ENCODE results near the gene CTXN2. TPM values are rescaled to one million over a fixed set of nuclear protein-coding genes. Genes with fewer than 3 reads are reported as not detected.

CTXN2 gene
- total and polyA plus RNA-seq, 2 of the 13 experiments (the other 11 are each of a cell fraction or from before 2014, with no cell fraction given), result not detected

- TF ChIP-seq ZNF501 (CRISPR knock-in tag; IDR thresholded peaks at IDR 0.05), result no peak
- TF ChIP-seq ZNF264 (CRISPR knock-in tag; IDR thresholded peaks at IDR 0.05), result no peak
- TF ChIP-seq ZSCAN21 (CRISPR knock-in tag; IDR thresholded peaks at IDR 0.05; ENCODE audit: borderline replicate concordance), result no peak
- TF ChIP-seq ZNF792 (CRISPR knock-in tag; IDR thresholded peaks at IDR 0.05), result no peak
- TF ChIP-seq LCORL (IDR thresholded peaks at IDR 0.05), result no peak
- TF ChIP-seq LCORL (CRISPR knock-in tag; IDR thresholded peaks at IDR 0.05), result no peak
- no peak for TF ChIP-seq FLYWCH1 (CRISPR knock-in tag; IDR thresholded peaks at IDR 0.05)
- no peak for TF ChIP-seq NKX3-1 (CRISPR knock-in tag; IDR thresholded peaks at IDR 0.05)
- no peak for TF ChIP-seq CAMTA2 (CRISPR knock-in tag; IDR thresholded peaks at IDR 0.05; ENCODE audit: borderline replicate concordance)
- TF ChIP-seq ZNF136 (CRISPR knock-in tag; IDR thresholded peaks at IDR 0.05; ENCODE audit: low read depth), result no peak
- no peak for TF ChIP-seq MYNN (CRISPR knock-in tag; IDR thresholded peaks at IDR 0.05; ENCODE audit: low read depth)
Observed at GRCh38 chr15:48186271-48186670, 5.2 kb upstream of the CTXN2 start (continued).

GRCh38 chr15:48190932-48191573, 412 bp upstream of the CTXN2 start:
- WGBS (ENCODE audit: low lambda C conversion rate), result 39% methylated on average over 15 of the region's 15 CpGs
- ATAC-seq, result peak; percentile 56; the same call in 1 of the 3 replicates
- Histone ChIP-seq H3K4me2 (ENCODE audit: low read depth, low read length) (no peak overlapping the region), H3K79me2 (ENCODE audit: insufficient read depth, low read length) (no peaks in the 10 kb centered on the region), H3K27ac (ENCODE audit: extremely low read length, insufficient read depth, low read length) (no peak overlapping the region), H3K36me3 (replicated peaks in 1 of 2; ENCODE audit: control insufficient read depth in 1 of 2, insufficient read depth in 2 of 2, low read length in 2 of 2) (no peaks in the 10 kb centered on the region), H3K9ac (ENCODE audit: insufficient read depth, low read depth, low read length) (no peak overlapping the region), H3K9me3 (ENCODE audit: low read length) (no peaks in the 10 kb centered on the region), H3K4me1 (ENCODE audit: insufficient read depth, low read length) (no peaks in the 10 kb centered on the region), H2AFZ (ENCODE audit: low read length) (no peak overlapping the region), H3K27me3 (ENCODE audit: control insufficient read depth in 1 of 2, insufficient read depth in 2 of 2, low read length in 2 of 2) (no peaks in the 10 kb centered on the region; a peak in 1 of 5 replicates), H3K4me3 (replicated peaks in 1 of 3; ENCODE audit: insufficient read depth in 1 of 3, low read depth in 2 of 3, low read length in 3 of 3) (no peak overlapping the region), H4K20me1 (ENCODE audit: insufficient read depth, low read length) (no peaks in the 10 kb centered on the region)
- POLR2A ChIA-PET, result no interaction called here
- FAIRE-seq, result no peak
- peak; percentile 30 for DNase-seq (ENCODE audit: low spot score)
- BruUV-seq (replicated peaks), result no TSS peak
- intact Hi-C loops (cut with micrococcal nuclease; ENCODE audit: unreplicated experiment), result no loop called here
- CTCF ChIA-PET (ENCODE audit: low intra/inter-chr PET ratio, low total read pairs), result no interaction called here
- in situ Hi-C loops (cut with HindIII; ENCODE audit: extremely low pct_ligation_motif_present, low pct_unique_long_range_greater_than_20kb), result no loop called here
- TF ChIP-seq ZNF460 (CRISPR knock-in tag; IDR thresholded peaks at IDR 0.05; ENCODE audit: borderline replicate concordance), result no peak
- no peak for TF ChIP-seq HNRNPUL1 (IDR thresholded peaks at IDR 0.05; ENCODE audit: low read depth, low read length)
- TF ChIP-seq ATF7 (IDR thresholded peaks at IDR 0.05), result no peak
- TF ChIP-seq ATF7 (CRISPR knock-in tag; IDR thresholded peaks at IDR 0.05), result no peak
- no peak for TF ChIP-seq ZNF34 (CRISPR knock-in tag; IDR thresholded peaks at IDR 0.05; ENCODE audit: borderline replicate concordance)
- TF ChIP-seq ZNF569 (CRISPR knock-in tag; IDR thresholded peaks at IDR 0.05; ENCODE audit: borderline replicate concordance), result no peak
- TF ChIP-seq ETS1 (CRISPR knock-in tag; IDR thresholded peaks at IDR 0.05), result no peak
- no peak for TF ChIP-seq SNAPC5 (CRISPR knock-in tag; IDR thresholded peaks at IDR 0.05; ENCODE audit: borderline replicate concordance)
- TF ChIP-seq ZC3H13 (CRISPR knock-in tag; IDR thresholded peaks at IDR 0.05), result no peak
- TF ChIP-seq ZNF512B (CRISPR knock-in tag; IDR thresholded peaks at IDR 0.05; ENCODE audit: borderline replicate concordance), result no peak
- no peak for TF ChIP-seq SIX1 (CRISPR knock-in tag; IDR thresholded peaks at IDR 0.05; ENCODE audit: borderline replicate concordance)

All from HepG2 (cell line).